Effector memory CD4-positive, alpha-beta T cell (primary cell): ENCODE data around the gene HIVEP3.
A peak's percentile ranks its signal among the peaks of the same experiment; 100 is the strongest.

ENCODE experiments used
- DNase-seq, 3 donors: peaks; one replicate each; pipeline ENCODE4 v3.0.0-alpha.2; 2020
- H3K27ac ChIP-seq: 2 replicates; pipeline ENCODE4 v1.7.0; 2013; ENCODE audit warnings: mild to moderate bottlenecking, low read length, moderate library complexity; ENCODE audit not compliant: insufficient read depth, poor library complexity, severe bottlenecking
- H3K27me3 ChIP-seq: replicated peaks from 2 replicates; pipeline ENCODE4 v1.7.0; 2013; ENCODE audit warnings: mild to moderate bottlenecking, low read length; ENCODE audit not compliant: insufficient read depth, control insufficient read depth, poor library complexity, severe bottlenecking
- H3K36me3 ChIP-seq: 2 replicates; pipeline ENCODE4 v1.7.0; 2013; ENCODE audit warnings: mild to moderate bottlenecking, low read length, moderate library complexity; ENCODE audit not compliant: control insufficient read depth, insufficient read depth
- H3K4me1 ChIP-seq: 2 replicates; pipeline ENCODE4 v1.7.0; 2013; ENCODE audit warnings: low read length, mild to moderate bottlenecking; ENCODE audit not compliant: control insufficient read depth, insufficient read depth, poor library complexity, severe bottlenecking
- H3K4me3 ChIP-seq: 2 replicates; pipeline ENCODE4 v1.7.0; 2013; ENCODE audit warnings: low read length, low read depth, mild to moderate bottlenecking; ENCODE audit not compliant: insufficient read depth, poor library complexity, severe bottlenecking
- H3K9me3 ChIP-seq: 2 replicates; pipeline ENCODE4 v1.7.0; 2013; ENCODE audit warnings: mild to moderate bottlenecking, low read length, moderate library complexity; ENCODE audit not compliant: control insufficient read depth

HIVEP3 gene

GRCh38 chr1:41740058-41740457 lies 178.7 kb downstream of the HIVEP3 start:
- H3K4me3 ChIP-seq: no peak overlapping the region
- no peak overlapping the region for H3K27ac ChIP-seq
- peaks cover 16% of the 10 kb centered on the region for H3K4me1 ChIP-seq
- H3K27me3 ChIP-seq: no peaks in the 10 kb centered on the region
- no peaks in the 10 kb centered on the region for H3K9me3 ChIP-seq
- DNase-seq: no peak
- H3K36me3 ChIP-seq: no peaks in the 10 kb centered on the region

DNA sequence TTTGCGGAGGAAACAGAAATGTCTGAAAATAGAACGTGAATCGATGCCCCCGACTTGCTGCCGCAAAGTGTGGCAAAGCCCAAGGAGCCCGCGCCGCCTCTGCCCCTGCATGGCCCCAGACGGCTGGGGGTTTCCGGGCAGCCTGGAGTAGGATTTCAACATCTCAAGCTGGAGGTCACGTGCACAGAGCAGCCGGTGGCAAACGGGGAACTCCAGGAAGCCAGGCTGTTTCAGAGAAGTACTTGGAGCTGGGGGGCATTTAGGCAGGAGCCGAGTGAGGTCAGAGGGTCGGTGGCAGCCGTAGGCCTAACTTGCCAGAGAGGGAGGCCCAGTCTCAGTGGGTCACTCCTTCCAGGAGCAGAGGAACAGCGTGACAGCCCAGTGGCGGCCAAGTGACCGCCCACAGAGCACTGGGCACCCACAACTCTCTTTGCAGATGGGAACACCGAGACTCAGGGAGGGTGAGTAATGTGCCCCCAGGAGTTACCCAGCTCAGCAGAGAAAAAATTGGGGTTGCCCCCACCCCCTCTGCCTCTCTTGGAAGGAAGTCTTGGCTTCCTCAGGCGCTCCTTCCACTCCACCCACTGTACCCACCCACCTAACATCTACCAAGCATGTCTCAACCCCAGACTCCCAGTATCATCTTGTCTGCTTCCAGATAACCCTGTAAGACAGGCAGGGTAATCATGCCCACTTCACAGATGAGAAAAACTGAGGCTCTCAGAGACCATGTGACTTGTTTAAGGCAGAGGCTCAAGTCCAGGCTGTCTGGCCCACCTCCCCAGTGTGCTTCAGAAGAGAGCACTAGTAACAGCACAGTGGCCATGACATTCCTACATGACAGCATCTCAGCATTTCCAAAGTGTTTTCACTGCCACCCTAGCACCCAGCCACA lies 179.4 kb downstream of the HIVEP3 start:
- no peaks in the 10 kb centered on the region for H3K27me3 ChIP-seq
- peak overlapping the region; percentile 33 for H3K4me3 ChIP-seq
- no peaks in the 10 kb centered on the region for H3K9me3 ChIP-seq
- H3K36me3 ChIP-seq: no peaks in the 10 kb centered on the region
- peak; percentile 51 to 73 (median 66) for DNase-seq
- no peak overlapping the region for H3K27ac ChIP-seq
- H3K4me1 ChIP-seq: peaks cover 16% of the 10 kb centered on the region

- H3K27me3 ChIP-seq: no peaks in the 10 kb centered on the region
- H3K36me3 ChIP-seq: no peaks in the 10 kb centered on the region
- no peak for DNase-seq
- H3K4me1 ChIP-seq: peaks cover 16% of the 10 kb centered on the region
- H3K9me3 ChIP-seq: no peaks in the 10 kb centered on the region
- peak overlapping the region; percentile 33 for H3K4me3 ChIP-seq
- no peak overlapping the region for H3K27ac ChIP-seq
These were observed 180.2 kb downstream of the HIVEP3 start for GRCh38 chr1:41738475-41738874.

- no peak overlapping the region for H3K27ac ChIP-seq
- DNase-seq: no peak
- no peaks in the 10 kb centered on the region for H3K27me3 ChIP-seq
- H3K9me3 ChIP-seq: no peaks in the 10 kb centered on the region
- H3K36me3 ChIP-seq: no peaks in the 10 kb centered on the region
- H3K4me3 ChIP-seq: no peak overlapping the region
- peaks cover 16% of the 10 kb centered on the region for H3K4me1 ChIP-seq
These were observed 180.7 kb downstream of the HIVEP3 start for GRCh38 chr1:41738006-41738405.

DNA sequence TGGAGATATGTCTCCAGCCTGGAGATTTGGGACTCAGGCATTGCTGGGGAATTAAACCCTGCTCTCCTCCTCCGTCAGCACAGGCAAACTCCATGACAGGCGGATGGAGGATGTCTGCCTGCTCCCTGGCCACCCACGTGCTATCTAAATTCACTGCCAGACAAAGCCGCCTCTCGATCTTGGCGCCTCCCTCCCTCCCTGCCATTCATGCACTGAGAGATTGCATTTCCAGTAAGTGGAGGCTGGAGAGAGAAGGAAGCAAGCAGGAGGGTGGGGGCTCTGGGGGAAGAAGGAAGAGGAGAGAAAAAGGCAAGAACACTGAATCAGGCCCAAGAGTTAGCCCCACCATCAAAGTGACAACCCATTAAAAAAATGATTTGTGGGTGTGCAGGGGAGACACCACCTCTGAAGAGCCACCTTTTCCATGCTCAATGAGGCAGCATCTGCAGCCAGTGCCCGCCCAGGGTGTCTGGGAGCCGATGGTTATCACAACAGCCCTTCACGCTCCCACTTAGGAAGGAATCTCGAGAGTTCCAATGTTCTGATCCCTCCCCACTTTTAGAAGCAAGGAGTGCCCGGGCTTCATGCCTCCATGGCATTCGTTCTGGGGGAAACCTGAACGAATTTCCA lies 183.0 kb downstream of the HIVEP3 start:
- Histone ChIP-seq H3K36me3 (no peaks in the 10 kb centered on the region), H3K27ac (no peak overlapping the region), H3K4me3 (no peak overlapping the region), H3K27me3 (no peaks in the 10 kb centered on the region), H3K4me1 (peaks cover 12% of the 10 kb centered on the region), H3K9me3 (no peaks in the 10 kb centered on the region)
- no peak for DNase-seq

- H3K4me1 ChIP-seq: peaks cover 9% of the 10 kb centered on the region
- H3K9me3 ChIP-seq: no peaks in the 10 kb centered on the region
- no peaks in the 10 kb centered on the region for H3K36me3 ChIP-seq
- no peak overlapping the region for H3K27ac ChIP-seq
- no peak for DNase-seq
- H3K4me3 ChIP-seq: no peak overlapping the region
- no peaks in the 10 kb centered on the region for H3K27me3 ChIP-seq
These were observed 183.6 kb downstream of the HIVEP3 start for GRCh38 chr1:41735139-41735538.

DNA sequence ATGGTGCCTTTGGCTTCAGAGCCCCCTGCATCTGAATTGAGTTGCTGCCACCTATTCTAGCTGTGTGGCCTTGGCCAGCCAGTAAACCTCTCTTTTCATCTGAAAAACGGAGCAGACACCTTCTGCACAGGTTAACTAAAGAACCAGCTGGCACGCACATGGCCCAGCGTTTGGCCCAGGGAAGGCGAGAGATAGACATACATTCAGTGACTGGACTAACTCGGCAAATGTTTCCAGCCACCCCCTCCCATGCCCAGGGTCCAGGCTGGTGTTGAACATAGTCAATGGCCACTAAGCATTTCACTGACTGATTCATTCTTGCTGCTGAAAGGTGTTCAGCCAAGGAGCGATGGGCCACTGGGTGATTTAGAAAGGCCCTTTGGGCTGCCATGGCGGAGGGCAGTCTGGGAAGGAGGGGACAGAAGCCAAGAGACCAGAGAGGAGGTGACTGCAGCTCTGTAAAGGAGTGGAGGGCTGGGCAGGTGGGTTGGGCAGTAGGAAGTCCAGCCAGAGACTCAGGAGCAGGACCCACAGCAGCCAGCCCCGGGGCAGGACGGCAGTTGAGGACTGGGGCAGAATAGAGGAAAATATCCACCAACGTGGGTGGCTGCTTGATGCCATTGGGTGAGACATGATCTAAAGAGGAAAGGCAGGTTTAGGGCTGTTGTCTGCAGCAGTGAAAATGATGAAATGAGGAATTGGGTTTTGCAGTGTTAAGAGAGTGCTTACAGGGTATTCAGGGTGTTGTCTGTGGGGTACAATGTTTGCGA lies 184.3 kb downstream of the HIVEP3 start:
- Histone ChIP-seq H3K27me3 (no peaks in the 10 kb centered on the region), H3K27ac (no peak overlapping the region), H3K4me3 (no peak overlapping the region), H3K9me3 (no peaks in the 10 kb centered on the region), H3K36me3 (no peaks in the 10 kb centered on the region), H3K4me1 (peaks cover 5% of the 10 kb centered on the region)
- DNase-seq: no peak

DNA sequence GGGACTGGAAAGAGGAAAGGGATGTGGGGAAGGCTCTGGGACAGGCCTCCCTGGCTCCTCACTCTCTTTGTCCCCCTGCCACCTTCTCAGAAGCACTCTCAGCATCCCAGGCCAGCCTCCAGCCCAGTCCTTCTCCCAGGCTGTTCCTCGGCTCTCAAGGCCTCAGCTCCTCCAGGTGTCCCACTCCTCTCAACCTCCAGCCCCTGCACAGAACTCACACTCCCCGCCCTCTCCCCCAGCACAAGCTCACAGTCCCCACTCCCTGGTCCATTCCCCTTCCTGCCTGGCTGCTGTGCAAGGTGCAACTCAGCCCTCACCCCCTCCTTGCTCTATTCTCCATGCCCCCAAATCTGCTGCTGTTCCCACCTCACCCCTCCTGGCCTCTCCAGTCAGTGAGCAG lies 185.0 kb downstream of the HIVEP3 start:
- H3K4me3 ChIP-seq: no peak overlapping the region
- H3K9me3 ChIP-seq: no peaks in the 10 kb centered on the region
- DNase-seq: no peak
- no peak overlapping the region for H3K27ac ChIP-seq
- H3K36me3 ChIP-seq: no peaks in the 10 kb centered on the region
- peaks cover under 1% of the 10 kb centered on the region for H3K4me1 ChIP-seq
- H3K27me3 ChIP-seq: no peaks in the 10 kb centered on the region

- Histone ChIP-seq H3K27ac (no peak overlapping the region), H3K4me1 (peaks cover 3% of the 10 kb centered on the region), H3K27me3 (no peaks in the 10 kb centered on the region), H3K36me3 (no peaks in the 10 kb centered on the region), H3K9me3 (no peaks in the 10 kb centered on the region), H3K4me3 (no peak overlapping the region)
- no peak for DNase-seq
These were observed 185.7 kb downstream of the HIVEP3 start for GRCh38 chr1:41733021-41733420.
